RWPE1 (cell line): ENCODE results near the gene TRAF3.

Experiments
- CTCF ChIA-PET: fragments of 350-600 bp; sonication (Branson Sonifier 250); formaldehyde crosslinking; extraction: SDS; loops from one replicate; lab custom pipeline; 2021; lab: Yijun Ruan, JAX
- POLR2A ChIA-PET: fragments of 400-600 bp; formaldehyde crosslinking; extraction: SDS; loops from one replicate; lab custom pipeline; 2020; ENCODE audit warnings: antibody characterized with exemption; ENCODE audit not compliant: low non-redundant PET; lab: Yijun Ruan, JAX
- DNase-seq: peaks from one replicate; pipeline ENCODE4 v3.0.0; 2012; ENCODE audit warnings: low spot score
- H3K27ac ChIP-seq: fragments of 450-650 bp; 2 replicates; pipeline ENCODE4 v1.5.1; 2017
- TF ChIP-seq, protein P1 (sequence below): fragments of 450-650 bp; conservative IDR thresholded peaks from 2 replicates; pipeline ENCODE4 v1.5.1; 2017; ENCODE audit warnings: low read depth, mild to moderate bottlenecking

The TRAF3 gene

GRCh38 chr14:102941419-102942011 is 164.3 kb downstream of the TRAF3 start:
- CTCF ChIA-PET: interaction anchor here (0.6 kb wide), 2 partner anchors 17 to 31 kb away, joined by 3 to 6 read pairs; no protein-coding TSS in a partner anchor
- no peak for DNase-seq
- no peak overlapping the region for H3K27ac ChIP-seq
- TF ChIP-seq, protein P1, sequence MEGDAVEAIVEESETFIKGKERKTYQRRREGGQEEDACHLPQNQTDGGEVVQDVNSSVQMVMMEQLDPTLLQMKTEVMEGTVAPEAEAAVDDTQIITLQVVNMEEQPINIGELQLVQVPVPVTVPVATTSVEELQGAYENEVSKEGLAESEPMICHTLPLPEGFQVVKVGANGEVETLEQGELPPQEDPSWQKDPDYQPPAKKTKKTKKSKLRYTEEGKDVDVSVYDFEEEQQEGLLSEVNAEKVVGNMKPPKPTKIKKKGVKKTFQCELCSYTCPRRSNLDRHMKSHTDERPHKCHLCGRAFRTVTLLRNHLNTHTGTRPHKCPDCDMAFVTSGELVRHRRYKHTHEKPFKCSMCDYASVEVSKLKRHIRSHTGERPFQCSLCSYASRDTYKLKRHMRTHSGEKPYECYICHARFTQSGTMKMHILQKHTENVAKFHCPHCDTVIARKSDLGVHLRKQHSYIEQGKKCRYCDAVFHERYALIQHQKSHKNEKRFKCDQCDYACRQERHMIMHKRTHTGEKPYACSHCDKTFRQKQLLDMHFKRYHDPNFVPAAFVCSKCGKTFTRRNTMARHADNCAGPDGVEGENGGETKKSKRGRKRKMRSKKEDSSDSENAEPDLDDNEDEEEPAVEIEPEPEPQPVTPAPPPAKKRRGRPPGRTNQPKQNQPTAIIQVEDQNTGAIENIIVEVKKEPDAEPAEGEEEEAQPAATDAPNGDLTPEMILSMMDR: no peak
- POLR2A ChIA-PET: no interaction called here

DNA sequence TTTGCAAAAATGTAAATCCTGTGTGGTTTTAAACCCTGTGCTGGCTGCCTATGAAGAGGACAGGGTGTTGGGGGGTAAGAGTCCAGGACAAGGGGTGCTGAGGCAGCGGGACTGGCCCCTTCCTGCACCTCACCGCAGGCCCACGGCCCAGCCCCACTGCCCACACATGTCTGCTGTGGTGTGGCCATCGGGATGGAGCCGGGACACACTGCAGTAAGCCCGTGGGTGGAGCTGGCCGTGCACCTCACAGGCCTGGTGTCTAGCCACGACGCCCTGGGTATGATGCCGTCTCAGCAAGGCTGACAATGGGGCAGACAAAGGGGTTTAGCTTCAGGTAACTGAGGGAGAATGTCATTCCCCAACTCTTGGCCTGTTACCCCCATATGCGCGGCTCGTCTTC is 164.8 kb downstream of the TRAF3 start:
- ChIA-PET POLR2A (no interaction called here), CTCF (interaction anchor here (0.7 kb wide), 1 partner anchor 755 kb away, joined by 6 read pairs; no protein-coding TSS in a partner anchor)
- H3K27ac ChIP-seq: no peak overlapping the region
- TF ChIP-seq, protein P1: no peak
- no peak for DNase-seq

GRCh38 chr14:102943454-102943853 is 166.2 kb downstream of the TRAF3 start:
- ChIA-PET POLR2A (no interaction called here), CTCF (no interaction called here)
- TF ChIP-seq, protein P1: no peak
- H3K27ac ChIP-seq: no peak overlapping the region
- no peak for DNase-seq

DNA sequence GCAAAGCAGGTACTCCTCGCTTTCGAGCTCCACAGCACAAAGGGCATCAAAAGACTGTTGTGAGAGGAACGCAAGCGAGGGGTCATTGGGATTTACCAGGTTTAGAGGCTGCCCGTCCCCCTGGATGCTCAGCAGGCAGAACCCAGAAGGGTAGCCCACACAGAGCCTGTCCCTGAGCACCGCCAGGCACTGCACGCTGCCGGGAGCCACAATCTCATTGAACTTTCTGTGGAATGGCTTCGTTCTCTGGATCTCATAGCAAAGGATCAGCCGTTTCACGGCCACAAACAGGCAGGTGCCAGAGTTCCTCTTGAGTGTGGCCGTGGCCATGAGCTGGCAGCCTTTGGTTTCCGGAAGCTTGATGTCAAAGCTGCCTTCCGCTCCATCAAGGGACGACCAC is 166.7 kb downstream of the TRAF3 start:
- TF ChIP-seq, protein P1: no peak
- no peak overlapping the region for H3K27ac ChIP-seq
- POLR2A ChIA-PET: no interaction called here
- no peak for DNase-seq
- CTCF ChIA-PET: no interaction called here

- POLR2A ChIA-PET: no interaction called here
- no peak overlapping the region for H3K27ac ChIP-seq
- DNase-seq: no peak
- CTCF ChIA-PET: no interaction called here
- TF ChIP-seq, protein P1: no peak
Measured at GRCh38 chr14:102944448-102945330, 167.4 kb downstream of the TRAF3 start.

- H3K27ac ChIP-seq: no peak overlapping the region
- ChIA-PET CTCF (interaction anchor here (0.6 kb wide), 1 partner anchor 1018 kb away, joined by 3 read pairs; no protein-coding TSS in a partner anchor), POLR2A (no interaction called here)
- TF ChIP-seq, protein P1: no peak
- DNase-seq: no peak
Measured at GRCh38 chr14:102945346-102946130, 168.3 kb downstream of the TRAF3 start.
